Measurements from ENCODE around the gene IRF2BP2. TPM values are rescaled to one million over a fixed set of nuclear protein-coding genes. Genes with fewer than 3 reads are reported as not detected.

The IRF2BP2 gene
- total RNA-seq, 2 donors from 2014 or later = 82.7 to 83.3 TPM

DNA sequence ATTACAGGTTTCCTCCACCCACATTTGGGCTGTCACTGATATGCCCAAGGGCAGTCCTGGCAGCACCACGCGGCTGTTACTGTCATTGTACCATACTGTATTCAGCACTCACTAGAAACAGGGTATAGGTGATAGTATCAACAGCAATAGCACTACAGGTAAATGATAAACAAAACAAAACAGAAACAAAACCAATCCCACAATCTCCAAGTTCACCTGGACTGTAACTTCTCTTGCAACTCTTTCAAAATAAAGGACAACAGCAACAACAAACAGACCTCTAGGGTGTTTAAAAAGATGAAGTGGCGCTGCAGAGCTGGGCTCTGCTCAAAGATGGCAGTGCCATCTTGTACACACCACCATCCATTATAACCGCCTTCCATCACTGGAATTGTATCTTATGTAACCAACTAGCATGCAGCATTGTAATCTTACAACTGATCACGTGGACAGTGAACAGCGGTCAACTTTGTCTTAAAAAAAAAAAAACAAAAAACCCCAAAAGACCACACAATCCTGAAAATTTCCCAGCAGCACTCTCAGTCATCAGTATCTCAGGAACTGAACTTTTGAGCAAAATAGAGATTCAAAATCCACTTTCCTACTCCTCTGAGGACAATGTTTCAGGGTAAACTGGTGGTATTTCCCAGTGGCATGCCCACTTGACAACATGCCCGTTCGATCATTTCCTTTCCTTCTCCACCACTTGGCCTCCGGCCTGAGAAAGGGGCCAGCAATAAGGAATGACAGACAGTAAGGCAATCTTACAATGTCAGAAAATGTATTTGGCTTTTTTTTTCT is 3.8 kb downstream of the IRF2BP2 start:
- H3K36me3 ChIP-seq (replicated peaks in 1 of 2; ENCODE audit: insufficient read depth in 1 of 2, low read depth in 2 of 2) = peaks cover 3 to 4% of the 10 kb centered on the region in 2 donors
- peak overlapping the region; percentile 18 to 61 for H3K4me3 ChIP-seq
- peaks cover 32% of the 10 kb centered on the region for H3K4me1 ChIP-seq
- no peaks in the 10 kb centered on the region for H3K27me3 ChIP-seq
- no peak for ATAC-seq
- peak; percentile 56 to 80 (median 70) for DNase-seq
- H3K9me3 ChIP-seq = no peaks in the 10 kb centered on the region
- peak in 2 of 3 donors; percentile 48 to 65 for TF ChIP-seq POLR2A (IDR thresholded peaks at IDR 0.05)
- TF ChIP-seq, protein P1, sequence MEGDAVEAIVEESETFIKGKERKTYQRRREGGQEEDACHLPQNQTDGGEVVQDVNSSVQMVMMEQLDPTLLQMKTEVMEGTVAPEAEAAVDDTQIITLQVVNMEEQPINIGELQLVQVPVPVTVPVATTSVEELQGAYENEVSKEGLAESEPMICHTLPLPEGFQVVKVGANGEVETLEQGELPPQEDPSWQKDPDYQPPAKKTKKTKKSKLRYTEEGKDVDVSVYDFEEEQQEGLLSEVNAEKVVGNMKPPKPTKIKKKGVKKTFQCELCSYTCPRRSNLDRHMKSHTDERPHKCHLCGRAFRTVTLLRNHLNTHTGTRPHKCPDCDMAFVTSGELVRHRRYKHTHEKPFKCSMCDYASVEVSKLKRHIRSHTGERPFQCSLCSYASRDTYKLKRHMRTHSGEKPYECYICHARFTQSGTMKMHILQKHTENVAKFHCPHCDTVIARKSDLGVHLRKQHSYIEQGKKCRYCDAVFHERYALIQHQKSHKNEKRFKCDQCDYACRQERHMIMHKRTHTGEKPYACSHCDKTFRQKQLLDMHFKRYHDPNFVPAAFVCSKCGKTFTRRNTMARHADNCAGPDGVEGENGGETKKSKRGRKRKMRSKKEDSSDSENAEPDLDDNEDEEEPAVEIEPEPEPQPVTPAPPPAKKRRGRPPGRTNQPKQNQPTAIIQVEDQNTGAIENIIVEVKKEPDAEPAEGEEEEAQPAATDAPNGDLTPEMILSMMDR (IDR thresholded peaks at IDR 0.05) = peak in 2 of 7 experiments; percentile 2 to 15
- intact Hi-C loops (cut with DNase I) = no loop called here
- WGBS, 2 donors = 0% methylated on average over 9 of the region's 9 CpGs
- peak overlapping the region; percentile 71 to 100 (median 100) for H3K27ac ChIP-seq

DNA sequence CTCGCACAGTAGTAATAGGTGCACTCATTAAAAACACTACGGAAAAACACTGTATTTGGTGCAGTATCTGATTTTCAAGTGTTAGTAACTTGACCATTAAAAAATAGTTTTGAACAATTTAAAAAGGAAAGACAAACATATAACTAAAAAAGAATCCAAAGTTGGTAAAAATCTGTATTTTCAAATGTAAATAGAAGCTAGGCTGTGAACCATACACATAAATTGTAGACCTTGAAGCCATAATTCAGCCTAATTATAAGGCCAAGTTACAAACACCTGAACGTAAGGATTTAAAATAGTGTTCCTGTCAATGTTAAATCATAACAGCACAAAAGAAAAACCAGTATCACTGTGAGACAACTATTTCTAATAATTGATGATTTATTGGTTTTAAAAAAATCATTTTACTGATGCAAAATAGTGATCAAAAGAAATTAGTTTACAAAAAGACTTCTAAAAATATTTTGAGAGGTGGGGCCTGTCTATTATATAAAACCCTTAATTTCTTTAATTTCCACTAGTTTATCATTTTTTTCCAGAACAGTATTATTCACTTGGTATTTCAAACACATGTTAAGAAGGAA is 4.5 kb downstream of the IRF2BP2 start:
- TF ChIP-seq, protein P1 (IDR thresholded peaks at IDR 0.05) = no peak
- TF ChIP-seq POLR2A (IDR thresholded peaks at IDR 0.05) = no peak
- H3K27me3 ChIP-seq = no peaks in the 10 kb centered on the region
- no peaks in the 10 kb centered on the region for H3K9me3 ChIP-seq
- peak overlapping the region; percentile 82 to 100 (median 100) for H3K27ac ChIP-seq
- peaks cover 38% of the 10 kb centered on the region for H3K4me1 ChIP-seq
- no peak for DNase-seq
- peaks cover 3 to 4% of the 10 kb centered on the region in 2 donors for H3K36me3 ChIP-seq (replicated peaks in 1 of 2; ENCODE audit: insufficient read depth in 1 of 2, low read depth in 2 of 2)
- ATAC-seq = no peak
- intact Hi-C loops (cut with DNase I) = no loop called here
- H3K4me3 ChIP-seq = peak overlapping the region; percentile 18 to 61
- WGBS, 2 donors = 0 to 1% methylated on average over 3 of the region's 3 CpGs

DNA sequence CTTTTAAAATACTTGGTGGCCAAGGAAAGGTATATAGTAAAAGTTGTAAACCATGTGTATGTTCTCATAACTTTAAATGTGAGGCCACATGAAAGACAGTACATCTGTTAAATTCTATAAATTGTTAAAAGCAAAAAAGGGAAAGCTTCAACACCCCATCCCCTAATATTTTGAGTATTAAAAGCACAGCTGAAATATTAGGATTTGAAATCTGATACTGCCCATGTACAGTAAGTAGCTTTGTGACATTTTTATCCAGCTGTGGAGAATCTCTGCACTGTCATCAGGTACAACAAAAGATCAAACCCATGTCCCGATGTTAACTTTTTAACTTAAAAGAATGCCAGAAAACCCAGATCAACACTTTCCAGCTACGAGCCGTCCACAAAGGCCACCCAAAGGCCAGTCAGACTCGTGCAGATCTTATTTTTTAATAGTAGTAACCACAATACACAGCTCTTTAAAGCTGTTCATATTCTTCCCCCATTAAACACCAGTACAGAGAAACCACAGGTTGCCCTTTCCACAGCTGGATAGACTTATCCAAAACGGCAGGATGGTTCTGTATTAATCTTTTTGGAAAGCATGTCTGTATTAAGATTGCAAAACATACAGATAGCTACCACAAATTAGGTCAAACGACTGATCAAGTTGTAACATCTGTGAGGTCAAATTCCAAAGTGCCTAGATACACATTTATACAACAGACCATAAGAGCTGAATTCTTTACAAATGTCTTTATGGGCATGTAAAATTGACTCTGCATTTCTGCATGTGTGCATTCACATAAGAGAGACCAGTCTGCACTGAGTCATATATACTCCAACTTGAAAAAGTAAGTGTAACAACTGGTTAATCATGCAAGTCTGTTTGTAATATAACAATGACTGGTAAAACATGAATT is 5.2 kb downstream of the IRF2BP2 start:
- peak in 2 of 3 donors; percentile 9 to 33 for TF ChIP-seq POLR2A (IDR thresholded peaks at IDR 0.05)
- TF ChIP-seq, protein P1 (IDR thresholded peaks at IDR 0.05) = no peak
- Histone ChIP-seq H3K4me3 (peak overlapping the region; percentile 18 to 61), H3K9me3 (no peaks in the 10 kb centered on the region), H3K27ac (peak overlapping the region; percentile 82 to 100 (median 100)), H3K36me3 (replicated peaks in 1 of 2; ENCODE audit: insufficient read depth in 1 of 2, low read depth in 2 of 2) (peaks cover 3 to 4% of the 10 kb centered on the region in 2 donors), H3K27me3 (no peaks in the 10 kb centered on the region), H3K4me1 (peaks cover 40% of the 10 kb centered on the region)
- no peak for ATAC-seq
- 0% methylated on average over 6 of the region's 6 CpGs for WGBS, 2 donors
- intact Hi-C loops (cut with DNase I) = no loop called here
- no peak for DNase-seq

DNA sequence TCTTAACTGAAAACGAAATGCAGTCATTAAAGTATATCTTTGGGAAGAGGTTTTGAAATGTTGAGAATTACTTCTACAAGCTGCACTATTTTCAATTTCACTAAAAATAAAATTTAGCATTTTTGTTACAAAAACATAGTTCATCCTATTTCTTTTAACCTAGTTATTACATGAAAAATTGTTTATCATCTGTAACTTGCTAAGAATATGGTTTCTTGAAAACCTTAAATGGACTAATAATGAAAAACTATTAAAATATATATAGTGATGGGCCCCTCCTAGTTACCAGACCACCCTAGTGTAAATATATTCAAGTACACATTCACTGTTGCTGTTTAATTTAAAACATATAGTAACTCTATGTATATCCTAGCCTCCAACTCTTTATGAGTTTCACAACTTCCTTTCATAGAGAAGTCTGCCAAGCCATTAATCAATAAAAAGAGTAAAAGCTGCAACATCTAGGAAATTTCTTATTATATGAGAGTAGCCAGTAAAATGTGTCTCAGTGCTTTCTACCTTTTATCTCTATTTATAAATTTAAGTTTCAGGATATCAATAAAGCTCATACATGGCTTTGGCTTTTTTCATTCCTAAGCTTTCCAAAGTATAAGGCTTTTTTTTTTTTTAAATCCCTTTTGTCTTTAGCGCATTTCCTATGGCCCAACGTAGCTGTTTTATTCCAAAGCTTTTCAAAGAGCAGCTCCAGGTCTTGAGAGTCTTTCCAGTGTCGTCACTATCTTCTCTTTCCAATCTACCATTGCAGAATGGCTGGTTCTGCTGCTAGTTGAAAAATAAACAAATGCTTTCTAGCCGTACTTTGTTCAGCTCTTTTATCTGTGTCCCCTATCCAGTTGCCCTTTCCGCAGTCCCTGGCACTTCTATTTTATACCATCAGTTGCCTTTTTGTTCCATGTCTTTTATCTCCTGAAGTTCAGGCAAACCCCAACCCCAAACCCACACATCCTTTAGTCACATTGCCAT is 6.5 kb downstream of the IRF2BP2 start:
- intact Hi-C loops (cut with DNase I) = no loop called here
- Histone ChIP-seq H3K4me3 (peak overlapping the region in 1 of 2 donors; percentile 1), H3K27ac (peak overlapping the region; percentile 95 to 100 (median 100)), H3K36me3 (replicated peaks in 1 of 2; ENCODE audit: insufficient read depth in 1 of 2, low read depth in 2 of 2) (peaks cover 3 to 4% of the 10 kb centered on the region in 2 donors), H3K27me3 (no peaks in the 10 kb centered on the region), H3K9me3 (no peaks in the 10 kb centered on the region), H3K4me1 (peaks cover 52% of the 10 kb centered on the region)
- TF ChIP-seq, protein P1 (IDR thresholded peaks at IDR 0.05) = no peak
- TF ChIP-seq POLR2A (IDR thresholded peaks at IDR 0.05) = peak in 1 of 3 donors; percentile 45
- no peak for ATAC-seq
- DNase-seq = no peak
- WGBS, 2 donors = 2% methylated on average over 6 of the region's 6 CpGs
